Panc1 (cell line): ENCODE data around the gene NMNAT3. TPM values are rescaled to one million over a fixed set of nuclear protein-coding genes. Genes with fewer than 3 reads are reported as not detected.
A peak's percentile ranks its signal among the peaks of the same experiment; 100 is the strongest.

Experiments used
- ATAC-seq: fragments of 200-7000 bp; cut with Tn5 transposase; 2 replicates; pipeline ENCODE4 v1.9.1; 2020; ENCODE audit warnings: mild to moderate bottlenecking, moderate library complexity
- BruUV-seq: library from RNA; stranded (reverse); fragments of 400-500 nt; replicated peaks from 2 replicates; lab custom pipeline; 2021; lab: Mats Ljungman, UMichigan
- CTCF ChIA-PET: fragments of 300-600 bp; sonication (Branson Sonifier 250); formaldehyde crosslinking; loops from one replicate; lab custom pipeline; 2022; ENCODE audit warnings: antibody characterized with exemption; lab: Charles Lee
- POLR2A ChIA-PET: fragments of 300-600 bp; sonication (Branson Sonifier 250); formaldehyde crosslinking; loops from one replicate; lab custom pipeline; 2022; ENCODE audit warnings: antibody characterized with exemption; lab: Charles Lee
- DNase-seq: peaks from one replicate; pipeline ENCODE4 v3.0.0-alpha.2; 2010; ENCODE audit warnings: low read depth, low spot score
- H3K27ac ChIP-seq: 2 replicates; pipeline ENCODE4 v1.5.1; 2011; ENCODE audit warnings: mild to moderate bottlenecking, low read length, inconsistent platforms
- H3K27me3 ChIP-seq: fragments of 200-500 bp; sonication (Bioruptor generic); 2 replicates; pipeline ENCODE4 v1.6.0; 2014; ENCODE audit warnings: low read length, inconsistent platforms; ENCODE audit not compliant: control insufficient read depth, insufficient read depth
- H3K36me3 ChIP-seq: fragments of 200-500 bp; sonication (Bioruptor generic); 2 replicates; pipeline ENCODE4 v1.5.1; 2014; ENCODE audit warnings: inconsistent platforms, mild to moderate bottlenecking, low read length, moderate library complexity; ENCODE audit not compliant: control insufficient read depth, insufficient read depth
- H3K4me1 ChIP-seq: 2 replicates; pipeline ENCODE4 v1.5.1; 2011; ENCODE audit warnings: inconsistent platforms, mild to moderate bottlenecking, low read length, moderate library complexity; ENCODE audit not compliant: control insufficient read depth, insufficient read depth
- H3K4me3 ChIP-seq, 2 experiments: 2 replicates each; pipeline ENCODE4 v1.5.1; 2011 to 2012; ENCODE audit warnings: low read depth in 2 of 2, low read length in 2 of 2, mild to moderate bottlenecking in 2 of 2, inconsistent platforms in 1 of 2, moderate library complexity in 1 of 2
- H3K9me3 ChIP-seq: fragments of 200-500 bp; sonication (Bioruptor generic); 2 replicates; pipeline ENCODE4 v1.5.1; 2014; ENCODE audit warnings: low read depth, mild to moderate bottlenecking, inconsistent platforms, low read length, moderate library complexity; ENCODE audit not compliant: control insufficient read depth, insufficient read depth
- CTCF ChIP-seq: fragments of 450-650 bp; IDR thresholded peaks from 2 replicates; pipeline ENCODE4 v1.5.1; 2017; ENCODE audit warnings: mild to moderate bottlenecking
- POLR2AphosphoS5 ChIP-seq: IDR thresholded peaks from 2 replicates; pipeline ENCODE4 v1.6.1; 2012; ENCODE audit warnings: mild to moderate bottlenecking, low read depth, low read length, moderate library complexity
- REST ChIP-seq, 2 experiments: IDR thresholded peaks; 2 replicates each; pipeline ENCODE4 v1.6.1; 2011 to 2012; ENCODE audit warnings: low read depth in 2 of 2, control low read depth in 1 of 2, low read length in 1 of 2, mild to moderate bottlenecking in 1 of 2, moderate library complexity in 1 of 2; ENCODE audit not compliant: insufficient read depth in 1 of 2
- SIN3A ChIP-seq: IDR thresholded peaks from 2 replicates; pipeline ENCODE4 v1.6.1; 2012; ENCODE audit warnings: low read depth, mild to moderate bottlenecking, low read length, moderate library complexity, borderline replicate concordance; ENCODE audit not compliant: insufficient read depth
- TCF7L2 ChIP-seq: IDR thresholded peaks from 2 replicates; pipeline ENCODE4 v1.6.1; 2011; ENCODE audit warnings: mild to moderate bottlenecking, low read depth, low read length, inconsistent platforms
- in situ Hi-C: cut with HindIII; loops from 2 replicates; pipeline ENCODE4 v1.10.0; 2016; ENCODE audit warnings: low sequenced_read_pairs, low pct_unique_long_range_greater_than_20kb
- intact Hi-C: fragments of 100-400 bp; cut with micrococcal nuclease; formaldehyde crosslinking; loops from one replicate; pipeline ENCODE4 v1.10.0; 2022; ENCODE audit not compliant: unreplicated experiment
- total RNA-seq: library from RNA; stranded (reverse); gene quantifications from one replicate; pipeline ENCODE4 v1.2.1, GENCODE V29; 2021; ENCODE audit not compliant: unreplicated experiment

NMNAT3 gene
- total RNA-seq, 1 experiment from 2014 or later: 1.9 TPM

GRCh38 chr3:139533781-139534454 lies 143.9 kb downstream of the NMNAT3 start:
- H3K9me3 ChIP-seq: no peaks in the 10 kb centered on the region
- TF ChIP-seq POLR2AphosphoS5 (peak; percentile 21; the same call in 1 of the 2 replicates), CTCF (no peak), REST (IDR thresholded peaks at IDR 0.05; ENCODE audit: insufficient read depth in 1 of 2, low read depth in 2 of 2, low read length in 1 of 2) (no peak), TCF7L2 (no peak), SIN3A (no peak)
- POLR2A ChIA-PET: interaction anchor here (0.6 kb wide), 1 partner anchor 77 kb away, joined by 3 read pairs; no protein-coding TSS in a partner anchor
- H3K4me1 ChIP-seq: peaks cover 18% of the 10 kb centered on the region
- no peak overlapping the region for H3K4me3 ChIP-seq
- no peaks in the 10 kb centered on the region for H3K27me3 ChIP-seq
- BruUV-seq: no TSS peak
- CTCF ChIA-PET: no interaction called here
- in situ Hi-C loops: no loop called here
- no peak for DNase-seq
- ATAC-seq: peak; percentile 20; the same call in 1 of the 2 replicates
- peak overlapping the region; percentile 31; the same call in 1 of the 2 replicates for H3K27ac ChIP-seq
- no peaks in the 10 kb centered on the region; the same call in 1 of the 2 replicates for H3K36me3 ChIP-seq
- intact Hi-C loops: no loop called here

- no peaks in the 10 kb centered on the region for H3K36me3 ChIP-seq
- TF ChIP-seq TCF7L2 (no peak), SIN3A (no peak)
- ATAC-seq (no peak), DNase-seq (no peak)
- peak overlapping the region; percentile 31; the same call in 1 of the 2 replicates for H3K27ac ChIP-seq
- ChIA-PET POLR2A (interaction anchor here (0.6 kb wide), 1 partner anchor 76 kb away, joined by 3 read pairs; no protein-coding TSS in a partner anchor), CTCF (no interaction called here)
- in situ Hi-C loops (no loop called here), intact Hi-C loops (no loop called here)
- H3K4me1 ChIP-seq: peaks cover 16% of the 10 kb centered on the region
- no peaks in the 10 kb centered on the region for H3K9me3 ChIP-seq
- no TSS peak for BruUV-seq
- no peaks in the 10 kb centered on the region for H3K27me3 ChIP-seq
- no peak overlapping the region for H3K4me3 ChIP-seq
Measured at GRCh38 chr3:139532976-139533375, 144.8 kb downstream of the NMNAT3 start.

- POLR2A ChIA-PET: no interaction called here
- ATAC-seq: no peak
- Histone ChIP-seq H3K27me3 (no peaks in the 10 kb centered on the region), H3K4me3 (no peak overlapping the region), H3K9me3 (no peaks in the 10 kb centered on the region), H3K4me1 (peaks cover 16% of the 10 kb centered on the region), H3K36me3 (no peaks in the 10 kb centered on the region), H3K27ac (no peak overlapping the region)
- no peak for DNase-seq
- intact Hi-C loops: no loop called here
- no peak for TF ChIP-seq SIN3A
- TF ChIP-seq TCF7L2: no peak
- no peak for TF ChIP-seq POLR2AphosphoS5
- no peak for TF ChIP-seq REST (IDR thresholded peaks at IDR 0.05; ENCODE audit: insufficient read depth in 1 of 2, low read depth in 2 of 2, low read length in 1 of 2)
- TF ChIP-seq CTCF: no peak
- CTCF ChIA-PET: no interaction called here
- in situ Hi-C loops: no loop called here
- no TSS peak for BruUV-seq
Measured at GRCh38 chr3:139530717-139531116, 147.1 kb downstream of the NMNAT3 start.
